Activated CD8-positive, alpha-beta memory T cell treated with anti-CD3 and anti-CD28 coated beads for 24 hours (primary cell): ENCODE measurements around the gene OTOP3.

Experiments
- DNase-seq: peaks from one replicate; pipeline ENCODE4 v3.0.0-alpha.2; 2020

Gene OTOP3

GRCh38 chr17:74917430-74917829 is 18.3 kb upstream of the OTOP3 start:
- no peak for DNase-seq

- no peak for DNase-seq
Measured at GRCh38 chr17:74918906-74919305, 16.8 kb upstream of the OTOP3 start.

- no peak for DNase-seq
Measured at GRCh38 chr17:74919440-74920305, 16.0 kb upstream of the OTOP3 start.

GRCh38 chr17:74920306-74920620 is 15.4 kb upstream of the OTOP3 start:
- DNase-seq: no peak

GRCh38 chr17:74920642-74921025 is 15.1 kb upstream of the OTOP3 start:
- no peak for DNase-seq

GRCh38 chr17:74921026-74921681 is 14.5 kb upstream of the OTOP3 start:
- DNase-seq: no peak

GRCh38 chr17:74921769-74922168 is 13.9 kb upstream of the OTOP3 start:
- no peak for DNase-seq

GRCh38 chr17:74922172-74922571 is 13.5 kb upstream of the OTOP3 start:
- DNase-seq: no peak

- no peak for DNase-seq
Measured at GRCh38 chr17:74922694-74923537, 12.8 kb upstream of the OTOP3 start, which contains the start of gene USH1G. Gene USH1G (minus strand): TSS chr17:74923255. CDS start chr17:74923073, 182 bp downstream.

- DNase-seq: peak; percentile 91
Measured at GRCh38 chr17:74923538-74924249, 12.0 kb upstream of the OTOP3 start.

- peak; percentile 64 for DNase-seq
Measured at GRCh38 chr17:74924250-74924948, 11.3 kb upstream of the OTOP3 start, which contains the start of gene OTOP2. Gene OTOP2 (plus strand): TSS chr17:74924273. CDS start chr17:74924633, 360 bp downstream.

- DNase-seq: no peak
Measured at GRCh38 chr17:74925242-74925641, 10.5 kb upstream of the OTOP3 start.

- no peak for DNase-seq
Measured at GRCh38 chr17:74928786-74929185, 6.9 kb upstream of the OTOP3 start.

- DNase-seq: no peak
Measured at GRCh38 chr17:74930535-74931036, 5.1 kb upstream of the OTOP3 start.

GRCh38 chr17:74935048-74935447 is 650 bp upstream of the OTOP3 start:
- DNase-seq: no peak

- no peak for DNase-seq
Measured at GRCh38 chr17:74936470-74936799, 737 bp downstream of the OTOP3 start.

- DNase-seq: no peak
Measured at GRCh38 chr17:74937064-74938051, 1.7 kb downstream of the OTOP3 start.

- no peak for DNase-seq
Measured at GRCh38 chr17:74938194-74938950, 2.7 kb downstream of the OTOP3 start.

- DNase-seq: no peak
Measured at GRCh38 chr17:74939534-74939933, 3.8 kb downstream of the OTOP3 start.
